ENCODE measurements around the gene TMEM72. TPM values are rescaled to one million over a fixed set of nuclear protein-coding genes. Genes with fewer than 3 reads are reported as not detected.

TMEM72 gene
- total and polyA plus RNA-seq, 2 experiments from 2014 or later: 0.13 TPM; not detected in 1

- H3K27me3 ChIP-seq: no peaks in the 10 kb centered on the region
- H3K4me2 ChIP-seq: no peak overlapping the region
- H3K36me3 ChIP-seq (replicated peaks; ENCODE audit: insufficient read depth, low read depth): no peaks in the 10 kb centered on the region
- peaks cover 46% of the 10 kb centered on the region for H3K4me1 ChIP-seq (ENCODE audit: insufficient read depth)
- H3K9me2 ChIP-seq (replicated peaks; ENCODE audit: insufficient read depth): no peaks in the 10 kb centered on the region
- H4K20me1 ChIP-seq (ENCODE audit: insufficient read depth, poor library complexity, severe bottlenecking): no peaks in the 10 kb centered on the region
- no peak overlapping the region for H3K4me3 ChIP-seq
- TF ChIP-seq EZH2 (IDR thresholded peaks at IDR 0.05; ENCODE audit: borderline replicate concordance) (no peak), CTCF (IDR thresholded peaks at IDR 0.05; ENCODE audit: poor library complexity) (no peak), EZH2phosphoT487 (IDR thresholded peaks at IDR 0.05; ENCODE audit: low read depth, severe bottlenecking, unreplicated experiment) (no peak)
- H3K79me2 ChIP-seq: peaks cover 15% of the 10 kb centered on the region
- no peak for DNase-seq (ENCODE audit: low spot score)
- H3K9me3 ChIP-seq (ENCODE audit: low read depth): no peaks in the 10 kb centered on the region
- WGBS (ENCODE audit: low lambda C conversion rate, missing lambda C conversion rate): 81% methylated on average over 4 of the region's 4 CpGs
- H2AFZ ChIP-seq: no peak overlapping the region
- H3K27ac ChIP-seq: no peak overlapping the region
Measured at GRCh38 chr10:44967616-44968015, 56.5 kb downstream of the TMEM72 start.

GRCh38 chr10:44968091-44968490, 57.0 kb downstream of the TMEM72 start:
- Histone ChIP-seq H2AFZ (no peak overlapping the region), H3K9me3 (ENCODE audit: low read depth) (no peaks in the 10 kb centered on the region), H3K36me3 (replicated peaks; ENCODE audit: insufficient read depth, low read depth) (no peaks in the 10 kb centered on the region), H3K27ac (no peak overlapping the region), H3K9me2 (replicated peaks; ENCODE audit: insufficient read depth) (no peaks in the 10 kb centered on the region), H3K79me2 (peaks cover 15% of the 10 kb centered on the region), H4K20me1 (ENCODE audit: insufficient read depth, poor library complexity, severe bottlenecking) (no peaks in the 10 kb centered on the region), H3K27me3 (no peaks in the 10 kb centered on the region), H3K4me1 (ENCODE audit: insufficient read depth) (peaks cover 45% of the 10 kb centered on the region), H3K4me2 (no peak overlapping the region), H3K4me3 (no peak overlapping the region)
- TF ChIP-seq EZH2phosphoT487 (IDR thresholded peaks at IDR 0.05; ENCODE audit: low read depth, severe bottlenecking, unreplicated experiment) (no peak), EZH2 (IDR thresholded peaks at IDR 0.05; ENCODE audit: borderline replicate concordance) (no peak), CTCF (IDR thresholded peaks at IDR 0.05; ENCODE audit: poor library complexity) (no peak)
- DNase-seq (ENCODE audit: low spot score): no peak
- WGBS (ENCODE audit: low lambda C conversion rate, missing lambda C conversion rate): 74% methylated on average over 3 of the region's 3 CpGs

GRCh38 chr10:44968500-44969400, 57.6 kb downstream of the TMEM72 start:
- Histone ChIP-seq H3K4me2 (no peak overlapping the region), H3K9me3 (ENCODE audit: low read depth) (no peaks in the 10 kb centered on the region), H4K20me1 (ENCODE audit: insufficient read depth, poor library complexity, severe bottlenecking) (no peaks in the 10 kb centered on the region), H3K4me1 (ENCODE audit: insufficient read depth) (peaks cover 42% of the 10 kb centered on the region), H3K9me2 (replicated peaks; ENCODE audit: insufficient read depth) (no peaks in the 10 kb centered on the region), H3K27me3 (no peaks in the 10 kb centered on the region), H3K4me3 (no peak overlapping the region), H3K27ac (no peak overlapping the region), H3K79me2 (peaks cover 15% of the 10 kb centered on the region), H3K36me3 (replicated peaks; ENCODE audit: insufficient read depth, low read depth) (no peaks in the 10 kb centered on the region), H2AFZ (no peak overlapping the region)
- TF ChIP-seq EZH2phosphoT487 (IDR thresholded peaks at IDR 0.05; ENCODE audit: low read depth, severe bottlenecking, unreplicated experiment): no peak
- no peak for TF ChIP-seq CTCF (IDR thresholded peaks at IDR 0.05; ENCODE audit: poor library complexity)
- TF ChIP-seq EZH2 (IDR thresholded peaks at IDR 0.05; ENCODE audit: borderline replicate concordance): no peak
- no peak for DNase-seq (ENCODE audit: low spot score)
- WGBS (ENCODE audit: low lambda C conversion rate, missing lambda C conversion rate): 83% methylated on average over 11 of the region's 11 CpGs

Measured in hepatocyte (in vitro differentiated cells).